GM19395 (cell line): ENCODE data around the gene C7orf57.

Source experiments
- ATAC-seq: cut with Tn5 transposase; IDR thresholded peaks from one replicate; pipeline ENCODE4 v1.9.1; 2021; ENCODE audit warnings: mild to moderate bottlenecking, moderate library complexity; ENCODE audit not compliant: unreplicated experiment

Gene C7orf57

DNA sequence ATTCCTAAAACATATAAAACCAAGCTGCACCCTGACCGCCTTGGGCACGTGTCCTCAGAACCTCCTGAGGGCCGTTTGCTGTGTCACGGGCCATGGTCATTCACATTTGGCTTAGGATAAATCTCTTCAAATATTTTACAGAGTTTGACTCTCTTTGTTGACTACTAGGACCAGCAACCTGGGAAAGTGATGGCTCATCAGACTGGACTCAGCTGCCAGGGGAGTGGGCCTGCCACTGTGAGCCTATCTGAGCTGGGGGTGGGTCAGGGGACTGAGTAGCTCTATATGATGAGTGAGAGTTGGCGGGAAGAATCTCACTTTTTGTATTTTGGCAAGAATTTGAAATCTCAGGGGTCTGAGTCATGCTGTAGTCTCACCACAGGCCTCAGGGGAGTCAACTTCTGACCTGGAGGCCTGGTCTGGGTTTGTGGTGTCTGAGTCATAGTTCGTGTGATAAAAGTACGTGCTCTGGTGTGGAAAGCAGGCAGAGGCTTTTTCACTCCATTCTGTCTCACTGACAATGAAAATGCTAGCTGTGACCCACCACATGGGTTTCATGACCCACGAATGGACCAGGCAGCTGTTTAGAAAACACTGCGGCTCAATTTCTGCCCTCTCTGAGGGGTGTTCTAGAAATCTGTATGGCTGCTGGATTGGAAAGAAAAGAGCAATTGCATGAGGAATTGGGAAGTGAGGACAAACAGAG is 49.5 kb downstream of the C7orf57 start:
- peak; percentile 67 for ATAC-seq

- ATAC-seq, result peak; percentile 19
These were observed 50.1 kb downstream of the C7orf57 start for GRCh38 chr7:48085433-48085791.

GRCh38 chr7:48085942-48086341 is 50.6 kb downstream of the C7orf57 start:
- no peak for ATAC-seq

- peak; percentile 13 for ATAC-seq
These were observed 52.0 kb downstream of the C7orf57 start for GRCh38 chr7:48087349-48087748.

DNA sequence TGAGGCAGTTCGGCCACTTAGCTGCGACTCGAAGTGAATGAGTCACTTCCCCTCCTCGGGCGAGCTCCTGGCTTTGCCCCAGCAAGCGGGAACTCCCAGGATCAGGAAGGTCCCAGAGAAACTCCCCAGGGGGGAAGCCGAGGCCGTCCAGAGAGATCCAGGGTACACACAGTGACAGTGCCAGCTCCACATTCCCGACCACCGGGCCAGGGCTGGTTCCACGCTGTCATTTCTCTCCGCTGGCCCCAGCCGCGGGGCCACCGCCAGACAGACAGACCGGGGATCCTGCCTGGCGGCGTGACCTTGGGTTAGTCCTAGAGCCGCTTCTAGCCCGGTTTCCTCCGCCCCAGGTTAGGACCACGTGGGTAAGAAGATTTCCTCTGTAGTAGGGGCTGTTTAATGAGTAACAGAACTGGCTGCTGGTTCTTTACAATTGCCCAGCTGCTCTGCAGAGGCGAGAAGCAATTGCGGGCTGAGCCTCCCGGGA is 53.3 kb downstream of the C7orf57 start:
- peak; percentile 69 for ATAC-seq

GRCh38 chr7:48089046-48090003 is 54.0 kb downstream of the C7orf57 start, which contains the start of gene UPP1:
UPP1 (plus strand) TSS chr7:48089265; CDS start chr7:48094784, 5,519 bp downstream.
- peak; percentile 52 for ATAC-seq

DNA sequence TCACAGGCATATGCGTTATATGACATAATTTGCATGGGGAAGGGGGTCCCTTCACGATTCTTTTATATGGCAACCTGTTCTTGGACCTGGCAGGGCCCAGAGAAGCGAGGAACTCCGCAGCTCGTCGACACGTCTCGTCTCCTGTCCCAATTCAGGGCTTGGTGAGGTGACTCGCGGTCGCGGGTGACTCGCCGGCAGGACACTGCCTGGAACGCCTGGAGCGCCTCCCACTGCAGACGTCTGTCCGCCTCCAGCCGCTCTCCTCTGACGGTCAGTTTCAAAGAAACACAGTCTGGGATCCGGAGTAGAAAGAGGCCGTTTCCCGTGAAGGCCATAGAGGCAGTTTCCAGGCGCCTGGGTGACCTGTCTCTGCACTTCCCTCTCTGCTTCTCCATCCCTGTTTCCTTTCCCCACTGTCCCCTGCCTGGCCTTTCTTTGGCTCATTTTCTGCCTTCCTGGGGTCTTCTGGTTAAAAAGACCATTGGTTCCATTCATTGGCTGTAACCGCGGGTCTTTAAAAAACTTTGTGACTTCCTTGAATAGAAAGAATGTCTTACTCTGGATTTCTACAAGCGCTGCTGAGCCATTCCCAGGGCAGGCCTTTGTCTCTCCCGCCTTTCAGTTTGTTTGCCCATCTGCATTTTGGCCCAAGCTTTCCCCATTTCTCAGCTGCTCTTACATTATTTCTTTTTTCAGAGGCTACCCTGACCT is 54.9 kb downstream of the C7orf57 start:
- no peak for ATAC-seq

- ATAC-seq, result no peak
These were observed 56.4 kb downstream of the C7orf57 start for GRCh38 chr7:48091506-48092433.

- no peak for ATAC-seq
These were observed 59.5 kb downstream of the C7orf57 start for GRCh38 chr7:48094861-48095293.

GRCh38 chr7:48096273-48096672 is 60.9 kb downstream of the C7orf57 start:
- ATAC-seq, result no peak

DNA sequence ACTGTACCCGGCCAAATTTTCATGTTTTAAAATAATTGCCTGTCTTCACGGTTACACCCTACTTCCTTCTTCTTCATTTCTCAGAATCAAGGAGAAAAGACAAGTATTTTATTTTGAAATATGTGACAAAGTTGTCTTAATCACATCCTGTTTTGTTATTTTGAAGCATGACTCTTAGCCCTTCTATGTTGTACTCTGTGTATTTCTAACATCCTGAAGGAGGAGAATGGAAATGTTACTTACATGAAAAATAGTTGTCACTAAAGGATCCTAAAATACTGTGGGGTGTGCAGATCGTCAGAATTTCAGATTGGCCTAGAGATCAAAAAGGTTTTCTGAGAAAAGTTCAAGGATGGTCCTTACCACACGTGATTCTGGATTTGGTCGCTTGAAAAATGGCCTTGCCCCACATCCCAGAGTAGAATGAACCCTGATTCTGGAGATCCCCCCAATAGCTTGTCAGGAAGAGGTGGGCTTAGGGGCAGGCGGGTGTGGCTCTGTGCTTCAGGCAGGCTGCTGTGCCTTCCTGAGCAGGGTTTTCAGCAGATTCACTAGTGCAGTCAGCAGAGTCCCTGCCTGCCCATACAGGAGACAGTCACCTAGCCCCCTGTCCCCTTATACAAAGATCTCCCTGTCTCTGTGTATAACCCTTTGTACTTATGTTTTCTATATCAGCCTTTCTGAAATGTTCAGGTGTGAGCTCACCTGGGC is 62.3 kb downstream of the C7orf57 start:
- no peak for ATAC-seq

GRCh38 chr7:48098846-48099245 is 63.5 kb downstream of the C7orf57 start:
- ATAC-seq, result no peak

DNA sequence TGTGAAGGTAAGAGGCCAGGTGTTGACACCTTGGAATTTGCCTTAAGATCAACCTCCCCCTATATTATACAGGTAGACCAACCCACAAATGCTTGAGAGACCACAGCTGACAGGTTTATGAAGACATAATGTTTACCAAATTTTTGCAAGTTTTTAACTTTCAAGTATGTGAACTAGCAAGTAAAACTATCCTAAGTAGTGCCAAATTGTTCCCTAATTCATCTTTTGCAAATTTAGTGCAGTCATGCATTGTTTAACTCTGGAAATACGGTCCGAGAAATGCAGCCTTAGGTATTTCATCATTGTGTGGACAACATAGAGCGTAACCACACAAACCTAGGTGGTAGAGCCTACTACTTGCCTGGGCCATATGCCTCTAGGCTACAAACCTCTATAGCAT is 64.4 kb downstream of the C7orf57 start:
- no peak for ATAC-seq

DNA sequence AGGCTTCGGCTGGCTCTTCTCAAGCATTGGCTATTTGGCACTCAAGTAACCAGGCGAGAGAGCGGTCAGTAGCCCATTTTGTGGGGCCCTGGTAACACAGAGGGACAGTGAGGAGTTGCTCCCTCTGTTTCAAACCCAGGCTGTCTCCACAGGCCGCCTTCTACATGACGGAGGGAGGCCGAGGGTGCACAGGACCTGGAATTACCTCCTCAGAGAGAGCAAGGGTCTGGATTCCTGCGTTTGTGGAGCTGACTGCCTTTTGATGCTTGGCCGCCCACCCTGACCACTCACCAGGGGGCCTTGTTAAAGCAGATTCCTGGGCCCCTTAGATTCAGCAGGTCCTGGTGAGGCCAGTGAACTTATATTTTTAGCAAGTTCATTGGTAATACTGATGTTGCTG is 66.0 kb downstream of the C7orf57 start:
- no peak for ATAC-seq

GRCh38 chr7:48101968-48102367 is 66.6 kb downstream of the C7orf57 start:
- ATAC-seq, result no peak

GRCh38 chr7:48102530-48102929 is 67.2 kb downstream of the C7orf57 start:
- no peak for ATAC-seq

DNA sequence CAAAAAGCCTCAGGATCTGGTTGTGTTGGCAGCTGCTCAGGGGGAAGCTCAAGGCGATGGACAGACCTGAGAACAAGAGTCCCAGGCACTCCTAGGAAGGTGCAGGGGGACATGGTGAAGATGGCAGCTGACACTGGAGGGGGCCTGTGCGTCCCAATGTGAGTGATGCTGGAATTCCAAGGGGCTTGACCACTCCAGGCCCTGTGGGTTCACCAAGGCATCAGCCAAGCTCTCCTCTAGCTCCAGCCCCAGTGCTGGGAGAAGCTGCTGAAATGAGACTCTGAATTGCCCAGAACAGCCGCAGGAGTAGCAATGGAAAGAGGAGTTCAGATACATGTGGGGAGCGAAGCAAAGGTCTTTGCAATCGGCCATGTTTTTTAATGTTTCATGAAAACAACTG is 69.7 kb downstream of the C7orf57 start:
- no peak for ATAC-seq

DNA sequence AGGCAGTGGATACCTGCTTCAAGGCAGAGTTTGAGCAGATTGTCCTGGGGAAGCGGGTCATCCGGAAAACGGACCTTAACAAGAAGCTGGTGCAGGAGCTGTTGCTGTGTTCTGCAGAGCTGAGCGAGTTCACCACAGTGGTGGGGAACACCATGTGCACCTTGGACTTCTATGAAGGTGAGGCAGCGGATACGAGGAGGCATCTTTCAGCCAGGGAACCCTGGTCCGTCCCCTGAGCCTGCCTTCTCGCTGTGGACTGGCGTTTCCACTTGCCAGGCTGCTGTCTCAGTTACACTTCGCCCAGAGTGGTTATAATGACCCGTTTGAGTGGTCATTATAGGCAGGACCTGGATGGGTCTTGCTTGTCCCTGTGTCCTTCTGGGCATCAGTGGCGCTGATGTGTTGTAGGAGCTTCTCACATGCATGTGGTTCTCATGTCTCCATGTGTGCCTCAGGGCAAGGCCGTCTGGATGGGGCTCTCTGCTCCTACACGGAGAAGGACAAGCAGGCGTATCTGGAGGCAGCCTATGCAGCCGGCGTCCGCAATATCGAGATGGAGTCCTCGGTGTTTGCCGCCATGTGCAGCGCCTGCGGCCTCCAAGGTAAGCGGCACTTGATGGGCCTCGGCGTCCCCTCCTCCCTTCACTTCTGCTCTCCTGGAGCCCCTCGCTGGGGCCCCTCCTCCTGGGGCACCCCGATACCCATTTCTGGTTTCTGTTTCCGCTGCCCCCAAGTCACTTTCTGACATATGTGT is 71.7 kb downstream of the C7orf57 start:
- ATAC-seq, result no peak
